Glomerular visceral epithelial cell (primary cell): Measurements from ENCODE around the gene H2BK1.

ENCODE experiments used
- DNase-seq: peaks from one replicate; pipeline ENCODE4 v3.0.0-alpha.2; 2016; ENCODE audit errors: extremely low spot score

Gene H2BK1

DNA sequence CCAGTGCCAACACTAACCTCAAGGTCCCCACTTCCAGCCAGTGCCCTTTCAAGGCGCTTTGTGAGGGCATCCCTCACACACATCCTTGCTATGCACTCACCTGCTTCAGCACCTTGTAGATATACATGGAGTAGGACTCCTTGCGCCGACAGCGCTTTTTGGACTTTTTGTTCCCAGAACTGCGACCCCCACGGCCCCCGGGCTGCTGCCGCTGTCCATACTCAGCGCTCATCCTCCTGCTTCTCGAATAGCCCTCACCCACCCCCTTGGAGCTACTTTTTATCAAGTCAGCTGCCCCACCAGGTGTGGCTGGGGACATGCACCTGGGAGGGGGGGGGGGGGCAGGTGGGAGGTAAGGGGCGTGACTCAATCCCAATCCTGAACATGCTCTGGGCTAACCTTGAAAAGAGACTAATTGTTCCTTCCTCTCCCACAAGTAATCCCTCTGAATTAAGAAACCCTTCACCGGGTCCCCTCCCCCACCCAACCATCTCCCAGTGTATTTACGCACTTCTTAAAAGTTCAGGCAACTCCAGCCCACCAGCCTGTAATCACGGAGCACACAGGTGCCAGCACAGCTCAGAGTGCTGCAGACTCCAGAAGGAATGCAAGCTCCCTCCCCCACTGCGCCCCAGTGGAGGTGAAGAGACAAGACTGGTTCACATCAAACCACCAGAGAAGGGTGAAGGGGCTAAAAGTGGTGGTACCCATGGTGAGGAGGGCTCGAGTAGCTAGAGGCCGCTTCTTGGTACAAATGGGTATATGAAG lies at the start of gene H2BK1:
Gene H2BK1, minus strand, starts transcription at position 402 of the 768 bp plus-strand sequence. Its CDS starts 170 bp downstream, at position 232.
- no peak for DNase-seq

DNA sequence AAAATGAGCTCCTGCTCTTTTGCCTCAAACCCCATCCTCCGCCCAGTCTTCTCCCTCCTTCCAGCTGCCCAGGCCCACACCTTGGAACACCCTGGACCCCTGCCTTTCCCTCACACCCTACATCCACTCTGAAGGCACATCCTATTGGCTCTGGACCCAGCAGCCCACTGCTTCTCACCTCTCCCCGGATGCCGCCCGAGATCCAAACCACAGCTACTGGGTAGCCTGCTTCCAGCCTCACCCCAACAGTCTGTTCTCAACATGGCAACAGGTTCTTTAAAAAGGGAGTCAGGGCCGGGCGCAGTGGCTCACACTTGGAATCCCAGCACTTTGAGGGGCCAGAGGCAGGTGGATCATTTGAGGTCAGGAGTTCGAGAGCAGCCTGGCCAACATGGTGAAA lies 47.7 kb upstream of the H2BK1 start:
- no peak for DNase-seq

DNA sequence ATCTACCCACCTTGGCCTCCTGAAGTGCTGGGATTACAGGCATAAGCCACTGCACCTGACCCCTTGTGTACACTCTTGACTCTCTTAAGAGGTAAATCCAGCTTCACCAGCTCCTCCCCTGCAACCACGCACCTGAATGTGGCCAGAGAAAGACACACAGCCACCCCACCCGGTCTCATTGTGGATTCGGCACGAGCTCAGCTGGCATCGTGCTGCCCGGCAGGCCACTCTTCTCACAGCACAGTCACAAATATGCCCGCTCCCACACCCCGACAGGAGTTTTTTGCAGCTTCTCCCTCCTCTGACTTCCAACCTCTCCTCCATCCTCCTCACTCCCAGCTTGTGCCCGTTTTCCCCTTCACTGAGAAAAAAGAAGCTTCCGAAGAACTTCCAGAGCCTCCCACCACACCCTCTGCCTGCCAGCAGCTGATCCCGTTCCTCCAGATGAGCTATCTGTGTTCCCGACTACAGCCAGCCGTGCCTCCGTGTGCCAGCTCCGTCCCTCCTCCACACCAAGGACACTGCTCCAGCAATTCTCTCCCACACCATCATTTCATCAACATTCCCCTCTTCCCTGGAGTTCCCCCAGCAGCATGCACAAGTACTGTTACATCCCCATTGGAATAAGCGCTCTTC lies 46.2 kb upstream of the H2BK1 start:
- no peak for DNase-seq

DNA sequence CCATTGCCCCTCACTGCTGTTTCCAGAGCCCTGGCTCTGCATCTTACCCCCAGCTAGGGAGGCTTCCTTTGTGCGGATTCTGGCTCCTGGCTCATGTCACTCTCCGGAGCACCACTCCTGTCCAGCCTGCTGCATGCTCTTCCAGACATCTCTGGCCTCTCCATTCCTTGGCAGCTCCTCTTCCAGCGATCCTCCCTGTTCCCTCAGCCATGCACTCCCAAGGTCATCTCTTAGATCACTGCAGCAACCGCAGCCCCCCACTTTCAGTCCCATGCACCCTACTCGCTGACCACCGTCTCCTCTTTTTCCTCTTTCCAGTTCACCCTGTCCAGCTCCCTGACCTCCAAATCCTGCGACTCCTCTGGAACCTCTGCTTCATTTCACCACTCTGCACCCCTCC lies 45.1 kb upstream of the H2BK1 start:
- no peak for DNase-seq

- no peak for DNase-seq
Observed at GRCh38 chr7:151254851-151255250, 44.6 kb upstream of the H2BK1 start.

DNA sequence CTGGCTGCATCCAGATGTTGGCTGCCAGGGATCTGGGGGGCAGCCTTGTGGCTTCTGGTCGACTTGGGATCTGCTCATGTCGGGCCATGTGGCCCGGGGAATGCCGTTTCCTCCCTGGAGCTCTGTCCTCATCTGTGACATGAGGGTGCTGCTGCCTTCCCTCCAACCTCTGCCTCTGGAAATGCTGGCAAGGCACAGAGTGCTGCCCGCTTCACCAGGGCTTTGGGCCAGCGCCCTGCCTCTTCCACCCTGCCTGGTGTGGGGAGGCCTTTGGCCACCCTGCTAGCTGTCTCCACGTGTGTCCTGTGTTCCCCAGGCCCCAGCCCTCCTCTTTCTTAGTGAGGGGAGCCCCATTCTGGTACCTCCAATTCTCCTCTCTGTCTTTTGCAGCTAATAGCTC lies 44.0 kb upstream of the H2BK1 start:
- DNase-seq, result no peak

DNA sequence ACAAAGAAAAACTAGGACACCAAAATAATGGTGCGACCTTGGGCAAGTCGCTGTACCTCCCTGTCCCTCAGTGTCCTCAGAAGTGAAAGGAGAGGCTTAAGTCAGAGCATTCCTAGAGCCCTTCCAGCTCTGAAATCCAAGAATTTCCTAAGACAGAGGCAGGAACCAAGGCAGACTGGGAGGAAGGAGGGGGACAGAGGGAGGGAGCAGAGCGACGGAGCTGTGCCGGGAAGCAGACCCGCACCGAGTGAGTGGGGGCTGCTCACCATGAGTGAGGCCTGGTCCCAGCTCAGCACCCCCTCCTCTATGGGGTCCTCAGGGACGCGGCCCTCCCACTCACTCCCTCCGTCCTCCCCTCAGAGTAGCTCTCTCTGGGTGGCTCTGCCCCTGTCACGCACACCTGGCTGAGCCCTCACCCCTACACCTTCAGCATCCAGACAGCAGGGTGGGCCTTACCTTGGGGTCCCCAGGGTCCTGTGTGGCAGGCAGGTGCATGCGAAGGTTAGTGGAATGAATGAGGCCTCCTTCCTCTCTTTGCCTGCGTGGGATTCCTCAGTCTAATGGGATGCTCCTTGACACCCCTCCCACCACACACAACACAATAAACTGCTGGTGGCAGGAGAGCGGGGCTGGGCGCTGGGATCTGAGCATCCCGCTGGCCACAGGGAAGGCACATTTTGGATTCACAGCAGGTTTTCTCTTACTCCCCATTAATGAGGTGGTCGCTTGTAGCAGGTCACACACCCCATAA lies 42.8 kb upstream of the H2BK1 start:
- no peak for DNase-seq

DNA sequence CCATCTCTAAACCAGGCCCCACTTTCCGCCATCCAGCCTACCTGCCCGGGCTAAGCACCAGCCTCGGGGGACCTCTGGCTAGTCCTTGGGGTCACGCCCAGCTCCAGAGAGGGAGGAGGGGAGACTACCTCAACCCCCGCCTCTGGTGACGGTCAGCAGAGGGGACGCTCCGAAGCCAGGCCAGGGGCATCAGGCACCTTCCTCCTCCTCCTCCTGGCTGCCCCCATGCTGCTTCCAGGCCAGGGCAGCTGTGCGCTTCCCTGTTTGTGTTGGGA lies 42.2 kb upstream of the H2BK1 start:
- DNase-seq, result no peak

GRCh38 chr7:151251689-151252560 lies 41.6 kb upstream of the H2BK1 start:
- DNase-seq, result peak; percentile 64

- DNase-seq, result no peak
Observed at GRCh38 chr7:151251328-151251688, 41.0 kb upstream of the H2BK1 start.

DNA sequence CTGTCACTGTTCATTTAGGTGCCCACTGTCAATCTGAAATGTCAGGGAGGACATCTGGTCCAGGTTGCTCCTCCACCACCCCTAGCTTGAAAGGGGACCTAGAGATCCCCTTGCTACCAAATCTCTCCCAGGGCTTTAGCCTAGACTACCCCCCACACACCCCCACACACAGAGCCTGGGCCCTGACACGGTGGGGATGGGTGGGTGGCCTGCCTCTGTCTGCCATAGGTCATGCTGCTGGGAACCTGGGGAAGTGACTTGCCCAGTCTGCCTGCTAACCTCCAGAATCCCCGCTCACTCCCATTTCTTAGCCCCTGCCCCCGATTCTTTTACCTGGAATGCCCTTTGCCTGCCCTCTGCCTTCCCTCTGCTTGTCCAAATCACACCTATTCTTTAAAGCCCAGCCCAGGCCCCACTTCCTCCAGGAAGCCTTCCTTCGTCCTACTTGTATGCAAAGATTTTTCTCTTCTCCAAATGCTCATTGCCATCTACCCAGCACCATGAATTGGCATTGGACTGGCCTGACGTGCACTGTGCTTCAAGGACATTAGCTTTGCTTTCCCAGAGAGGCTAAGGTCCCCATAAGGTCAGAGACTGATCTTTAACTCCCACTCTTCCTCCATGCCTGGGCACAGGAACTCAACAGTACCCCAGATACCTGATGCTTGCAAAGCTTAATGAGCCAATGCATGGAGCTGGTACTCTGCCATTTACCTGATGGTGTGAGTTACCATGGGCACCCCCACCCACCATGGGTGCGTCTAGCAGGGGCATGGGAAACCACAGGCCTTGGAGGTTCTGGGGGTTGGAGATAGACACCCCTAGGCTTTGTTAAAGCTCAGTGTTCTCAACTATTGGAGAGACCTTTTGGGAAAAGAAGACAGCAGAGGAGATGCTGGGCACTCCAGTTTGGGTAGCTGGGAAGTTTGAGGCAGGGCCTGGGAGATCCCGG lies 40.2 kb upstream of the H2BK1 start:
- DNase-seq, result no peak

GRCh38 chr7:151249732-151250072 lies 39.4 kb upstream of the H2BK1 start:
- DNase-seq, result no peak

DNA sequence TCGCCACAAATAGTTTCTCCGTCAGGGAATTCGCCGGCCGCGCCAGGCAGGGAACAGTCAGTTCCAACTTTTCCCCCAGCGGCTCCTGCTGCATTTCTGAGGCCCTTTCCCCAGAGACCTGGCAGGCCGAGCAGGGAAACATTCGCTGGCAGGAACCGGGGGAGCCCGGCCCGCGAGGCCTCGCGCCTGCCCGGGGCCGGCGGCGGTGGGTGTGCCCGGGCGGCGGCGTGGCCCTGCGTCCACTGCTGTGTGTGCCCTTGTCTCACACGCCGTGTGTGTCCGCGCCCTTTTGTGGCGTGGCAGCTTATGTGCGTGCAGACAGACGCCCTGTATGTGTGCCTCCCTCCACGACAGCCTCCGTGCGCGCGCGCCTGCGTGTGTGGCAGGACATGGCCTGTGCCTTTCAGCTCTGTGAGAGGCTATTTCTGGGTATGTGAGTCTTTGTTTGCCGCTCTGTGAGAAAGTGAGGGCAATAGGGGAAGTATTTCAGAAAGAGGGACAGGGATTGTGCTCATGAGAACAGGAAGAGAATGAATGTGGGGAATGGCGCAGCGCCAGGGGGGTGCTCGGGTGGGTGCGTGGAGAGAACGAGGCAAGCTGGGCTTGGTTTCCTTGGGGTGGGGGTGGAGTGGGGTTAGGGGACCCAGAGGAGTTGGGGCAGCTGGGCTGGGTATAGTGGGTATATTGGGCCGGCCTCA lies 38.9 kb upstream of the H2BK1 start:
- DNase-seq, result peak; percentile 38

GRCh38 chr7:151248346-151249033 lies 38.2 kb upstream of the H2BK1 start, which contains the start of gene SMARCD3:
Gene SMARCD3, minus strand, starts transcription at chr7:151248694. Its CDS starts 132 bp downstream, at chr7:151248562.
- DNase-seq, result peak; percentile 63

DNA sequence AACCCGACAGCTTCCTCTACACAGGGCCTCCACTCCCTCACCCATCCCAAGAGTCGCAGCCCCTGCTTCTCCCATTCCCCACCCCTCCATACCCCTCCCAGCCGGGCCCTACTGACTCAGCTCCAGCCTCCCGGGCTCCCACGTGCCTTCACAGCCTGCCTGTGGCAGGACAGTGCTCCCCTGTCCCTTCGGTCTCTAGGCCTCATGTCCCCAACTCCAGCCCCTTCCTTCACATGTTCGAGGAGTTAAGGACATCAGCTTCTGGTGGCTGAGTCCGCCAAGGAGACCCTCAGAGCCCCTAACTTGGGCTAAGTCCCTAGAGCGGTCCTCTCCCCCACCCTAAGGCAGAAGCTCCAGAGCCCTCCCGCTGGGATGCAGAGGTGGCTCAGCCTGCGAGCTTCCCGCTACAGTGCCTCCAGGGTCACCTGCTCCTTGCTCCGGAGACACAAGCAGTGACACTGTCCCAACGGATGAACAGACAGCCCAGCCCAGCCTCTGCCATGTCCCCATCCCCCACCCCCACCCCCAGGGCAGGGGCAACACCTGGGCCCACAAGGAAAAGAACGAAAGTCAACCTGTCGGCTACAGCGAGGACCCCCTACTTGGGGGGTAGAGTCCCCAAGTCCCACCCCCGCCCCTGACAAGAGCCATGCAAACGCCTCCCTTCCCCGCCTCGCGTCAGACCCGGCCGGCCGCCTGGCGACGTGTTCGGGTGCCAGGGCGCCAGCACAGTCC lies 37.5 kb upstream of the H2BK1 start:
- no peak for DNase-seq

- DNase-seq, result no peak
Observed at GRCh38 chr7:151246851-151247580, 36.7 kb upstream of the H2BK1 start.

- no peak for DNase-seq
Observed at GRCh38 chr7:151246102-151246850, 36.0 kb upstream of the H2BK1 start.
